A172 (cell line): ENCODE data around the gene LDHAL6B. TPM values are rescaled to one million over a fixed set of nuclear protein-coding genes. Genes with fewer than 3 reads are reported as not detected.
"Not testable (repeated sequence)": the region's sequence is repeated elsewhere in the genome, so short reads cannot be mapped to it uniquely, and the experiment has no call there.

ENCODE experiments used
- DNase-seq: peaks from one replicate; pipeline ENCODE4 v3.0.0-alpha.2; 2015; ENCODE audit warnings: low spot score
- total RNA-seq: library from RNA; depleted of rRNA; stranded (reverse); fragments of >200 nt; shearing (Covaris generic); gene quantifications from 2 replicates; pipeline ENCODE4 v1.2.3, GENCODE V29; 2014; rRNA removed

The LDHAL6B gene
- not detected in 2 replicates for total RNA-seq

DNA sequence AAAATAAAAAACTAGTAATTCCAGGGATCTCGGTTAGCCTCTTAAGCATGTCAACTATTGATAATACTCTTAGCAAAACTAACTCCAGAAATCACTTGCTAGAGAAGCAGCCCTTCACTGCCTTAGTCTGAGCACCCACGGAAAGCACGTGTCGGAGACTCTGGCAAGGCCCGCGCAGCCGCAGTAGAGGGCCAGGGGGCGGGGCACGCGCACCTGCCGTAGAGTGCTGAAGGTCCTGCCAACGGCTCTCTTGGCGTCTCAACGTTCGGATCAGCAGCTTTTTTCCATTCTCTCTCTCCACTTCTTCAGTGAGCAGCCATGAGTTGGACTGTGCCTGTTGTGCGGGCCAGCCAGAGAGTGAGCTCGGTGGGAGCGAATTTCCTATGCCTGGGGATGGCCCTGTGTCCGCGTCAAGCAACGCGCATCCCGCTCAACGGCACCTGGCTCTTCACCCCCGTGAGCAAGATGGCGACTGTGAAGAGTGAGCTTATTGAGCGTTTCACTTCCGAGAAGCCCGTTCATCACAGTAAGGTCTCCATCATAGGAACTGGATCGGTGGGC is at the start of gene LDHAL6B:
TSS of gene LDHAL6B (plus strand) at position 221 of the 561 bp plus-strand sequence. CDS start at position 319, 98 bp downstream.
- DNase-seq: no peak

DNA sequence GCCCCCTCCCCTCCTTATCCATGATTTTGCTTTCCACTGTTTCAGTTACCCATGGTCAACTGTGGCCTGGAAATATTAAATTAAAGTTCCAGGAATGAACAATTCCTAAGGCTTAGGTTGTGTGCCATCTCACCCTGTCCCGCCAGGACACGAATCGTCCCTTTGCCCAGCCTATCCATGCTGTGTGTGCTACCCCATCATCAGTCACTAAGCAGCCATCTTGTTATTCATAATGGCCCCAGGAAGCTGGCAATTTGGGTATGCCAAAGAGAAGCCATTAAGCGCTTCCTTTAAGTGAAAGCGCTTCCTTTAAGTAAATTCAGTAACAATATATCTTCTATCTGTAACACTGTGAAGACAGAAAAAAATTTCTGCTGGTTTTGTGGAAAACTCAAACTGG is 49.2 kb upstream of the LDHAL6B start:
- no peak for DNase-seq

DNA sequence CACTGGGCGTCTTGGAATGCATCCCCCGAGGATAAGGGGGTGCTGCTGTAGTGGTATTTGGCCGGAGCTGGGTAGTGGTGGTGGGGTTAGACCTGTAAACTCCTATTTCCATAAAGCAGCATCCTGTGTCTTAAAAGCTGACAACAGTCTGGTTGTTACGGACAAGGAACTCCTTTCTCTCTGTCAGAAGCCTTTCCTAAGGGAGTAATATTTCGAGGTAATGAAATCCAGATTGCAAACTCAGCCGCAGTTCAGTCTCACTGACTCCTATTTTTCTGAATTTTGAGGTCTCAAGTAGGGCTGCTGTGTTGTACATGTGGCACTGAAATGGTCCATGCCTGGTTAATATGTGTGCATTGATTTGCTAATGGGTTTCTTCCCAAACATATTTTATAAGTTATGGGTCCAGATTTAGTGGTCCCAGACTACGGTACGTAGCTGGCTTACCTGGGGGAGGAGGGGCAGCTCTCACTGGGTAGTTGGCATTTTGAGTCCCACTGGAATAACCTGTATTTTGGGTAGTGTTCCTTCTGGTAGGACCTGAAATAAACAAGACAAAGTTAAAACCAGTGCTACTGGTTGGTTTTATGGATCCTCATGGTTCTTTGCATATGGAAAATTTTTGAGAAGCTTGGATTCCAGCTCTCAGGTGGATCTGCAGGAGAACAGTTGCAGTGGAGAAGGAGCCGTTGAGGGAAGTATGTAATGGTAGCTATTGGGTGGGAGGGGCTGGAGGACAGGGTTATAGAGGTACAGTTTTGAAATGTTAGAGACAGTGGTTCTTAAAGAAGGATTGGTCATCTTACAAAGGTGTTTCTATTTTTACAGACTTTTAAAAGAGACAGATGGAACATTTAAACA is 48.6 kb upstream of the LDHAL6B start:
- no peak for DNase-seq

DNA sequence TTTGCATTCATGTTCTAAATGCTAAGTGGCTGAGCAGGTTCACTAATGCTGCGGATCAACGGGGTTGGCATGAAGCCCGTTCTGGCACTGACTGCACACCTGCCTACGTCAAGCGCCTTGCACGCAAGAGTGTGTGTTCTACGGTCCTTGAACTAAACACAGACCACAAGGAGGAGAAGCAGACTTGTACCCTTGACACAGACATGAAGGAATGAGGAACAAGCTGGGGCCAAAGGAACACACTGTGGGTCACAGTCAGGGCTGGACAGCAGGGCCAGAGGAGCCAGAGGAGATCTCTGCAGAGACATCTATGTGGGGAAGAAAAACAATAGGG is 48.0 kb upstream of the LDHAL6B start:
- no peak for DNase-seq

DNA sequence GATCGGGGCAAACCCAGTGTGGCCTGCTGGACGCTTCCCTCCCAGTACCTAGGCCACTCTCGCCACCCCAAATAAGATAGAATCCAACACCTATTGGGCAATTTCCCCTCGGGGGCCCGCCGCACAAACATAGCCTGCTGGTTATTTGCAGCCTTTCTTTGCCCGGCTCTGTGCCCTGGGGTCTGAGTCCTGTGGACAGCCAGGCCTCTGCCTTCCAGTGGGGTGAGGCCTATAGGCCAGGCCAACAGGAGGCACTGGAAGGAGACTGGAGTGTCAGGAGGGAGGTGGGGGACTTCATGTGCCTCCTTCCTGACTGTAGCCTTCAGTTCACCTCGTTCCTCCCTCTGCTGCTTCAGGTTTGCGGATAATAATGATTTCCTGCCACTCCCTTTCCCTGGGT is 47.4 kb upstream of the LDHAL6B start:
- DNase-seq: no peak

GRCh38 chr15:59160880-59161593 is 45.6 kb upstream of the LDHAL6B start:
- peak; percentile 19 for DNase-seq

- DNase-seq: not testable (repeated sequence)
Observed at GRCh38 chr15:59162080-59162479, 44.6 kb upstream of the LDHAL6B start.

- no peak for DNase-seq
Observed at GRCh38 chr15:59165726-59166125, 40.9 kb upstream of the LDHAL6B start.

- no peak for DNase-seq
Observed at GRCh38 chr15:59166166-59166565, 40.5 kb upstream of the LDHAL6B start.

GRCh38 chr15:59166601-59167265 is 39.9 kb upstream of the LDHAL6B start:
- DNase-seq: no peak

DNA sequence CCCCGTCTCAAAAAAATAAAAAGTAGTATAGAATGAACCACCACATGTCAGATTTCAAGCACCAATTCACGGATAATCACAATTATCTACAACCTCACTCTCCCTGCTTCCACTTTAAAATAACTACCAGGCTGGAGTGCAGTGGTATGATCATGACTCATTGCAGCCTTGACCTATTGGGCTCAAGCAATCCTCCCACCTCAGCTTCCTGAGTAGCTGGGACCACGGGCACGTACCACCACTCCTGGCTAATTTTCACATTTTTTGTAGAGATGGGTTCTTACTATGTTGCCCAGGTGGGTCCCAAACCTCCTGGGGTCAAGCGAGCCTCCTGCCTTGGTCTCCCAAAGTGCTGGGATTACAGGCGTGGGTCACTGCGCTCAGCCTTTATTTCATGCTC is 38.1 kb upstream of the LDHAL6B start:
- peak; percentile 64 for DNase-seq

- peak; percentile 67 for DNase-seq
Observed at GRCh38 chr15:59169251-59169708, 37.4 kb upstream of the LDHAL6B start.

- peak; percentile 70 for DNase-seq
Observed at GRCh38 chr15:59170295-59171066, 36.2 kb upstream of the LDHAL6B start.

- DNase-seq: no peak
Observed at GRCh38 chr15:59171067-59171397, 35.6 kb upstream of the LDHAL6B start.

GRCh38 chr15:59172289-59172901 is 34.2 kb upstream of the LDHAL6B start:
- DNase-seq: no peak

DNA sequence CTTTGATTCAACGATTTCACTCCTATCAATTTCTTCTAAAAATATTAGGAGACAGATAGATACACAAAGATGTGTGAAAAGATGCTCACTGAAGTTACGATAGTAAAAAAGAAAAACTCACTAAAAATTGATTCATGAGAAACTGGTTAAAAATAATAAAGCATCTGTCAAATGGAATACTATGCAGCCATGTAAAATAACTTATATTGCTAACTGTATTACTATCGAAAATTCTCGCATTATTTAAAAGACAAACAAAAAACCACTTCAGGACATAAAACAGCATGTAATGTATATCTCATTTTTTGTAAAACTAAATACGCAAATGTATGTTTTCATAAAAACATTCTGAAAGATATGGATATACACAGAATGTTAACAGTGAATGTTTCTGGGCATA is 33.4 kb upstream of the LDHAL6B start:
- no peak for DNase-seq

- DNase-seq: no peak
Observed at GRCh38 chr15:59174151-59174834, 32.4 kb upstream of the LDHAL6B start.

GRCh38 chr15:59174835-59175831 is 31.5 kb upstream of the LDHAL6B start:
- DNase-seq: peak; percentile 78

- DNase-seq: no peak
Observed at GRCh38 chr15:59176653-59177316, 29.9 kb upstream of the LDHAL6B start.
